Endodermal cell (in vitro differentiated cells): ENCODE results near the gene SFXN1. TPM values are rescaled to one million over a fixed set of nuclear protein-coding genes. Genes with fewer than 3 reads are reported as not detected.

Experiments used
- DNase-seq: peaks from one replicate; pipeline ENCODE4 v3.0.0-alpha.2; 2017
- H3K27ac ChIP-seq: 2 replicates; pipeline ENCODE4 v1.5.1; 2013; ENCODE audit warnings: mild to moderate bottlenecking, low read depth, low read length, moderate library complexity
- H3K27me3 ChIP-seq: 2 replicates; pipeline ENCODE4 v1.6.1; 2013; ENCODE audit warnings: mild to moderate bottlenecking, low read length, moderate library complexity; ENCODE audit not compliant: insufficient read depth, control insufficient read depth, poor library complexity, severe bottlenecking
- H3K36me3 ChIP-seq: 2 replicates; pipeline ENCODE4 v1.7.0; 2013; ENCODE audit warnings: mild to moderate bottlenecking, low read length, moderate library complexity; ENCODE audit not compliant: control insufficient read depth, insufficient read depth
- H3K4me1 ChIP-seq: one replicate; pipeline ENCODE4 v1.7.0; 2013; ENCODE audit warnings: low read length; ENCODE audit not compliant: control insufficient read depth, insufficient read depth
- H3K4me3 ChIP-seq: 2 replicates; pipeline ENCODE4 v1.5.1; 2013; ENCODE audit warnings: mild to moderate bottlenecking, low read length, moderate library complexity
- H3K9ac ChIP-seq: 2 replicates; pipeline ENCODE4 v1.6.1; 2013; ENCODE audit warnings: mild to moderate bottlenecking, low read length, moderate library complexity; ENCODE audit not compliant: poor library complexity, severe bottlenecking; ENCODE audit errors: extremely low read depth
- H3K9me3 ChIP-seq: 2 replicates; pipeline ENCODE4 v1.6.1; 2013; ENCODE audit warnings: mild to moderate bottlenecking, low read length, moderate library complexity; ENCODE audit not compliant: control insufficient read depth
- H3K27ac Mint-ChIP-seq: 2 replicates; pipeline ENCODE4 v1.8.0; 2020; ENCODE audit warnings: mixed read lengths
- H3K27me3 Mint-ChIP-seq: 2 replicates; pipeline ENCODE4 v1.8.0; 2021; ENCODE audit warnings: mild to moderate bottlenecking, mixed read lengths; ENCODE audit not compliant: insufficient read depth
- H3K36me3 Mint-ChIP-seq: 2 replicates; pipeline ENCODE4 v1.8.0; 2020; ENCODE audit warnings: low read depth, mixed read lengths
- H3K4me1 Mint-ChIP-seq: 2 replicates; pipeline ENCODE4 v1.8.0; 2020; ENCODE audit warnings: mixed read lengths
- H3K4me3 Mint-ChIP-seq: 2 replicates; pipeline ENCODE4 v1.8.0; 2020; ENCODE audit warnings: mild to moderate bottlenecking, moderate library complexity, mixed read lengths
- H3K9me3 Mint-ChIP-seq: 2 replicates; pipeline ENCODE4 v1.8.0; 2020; ENCODE audit warnings: mild to moderate bottlenecking, mixed read lengths
- CTCF ChIP-seq: fragments of 200-600 bp; sonication (generic); conservative IDR thresholded peaks from 2 replicates; pipeline ENCODE4 v1.5.0; 2021; ENCODE audit warnings: antibody characterized with exemption, mild to moderate bottlenecking
- WGBS, 2 experiments: methylation state at CpG; one replicate each; pipeline versions ENCODE4 v1.1.5 to v1.1.7; 2013; ENCODE audit warnings: missing lambda C conversion rate in 2 of 2, mixed read lengths in 1 of 2; ENCODE audit not compliant: insufficient coverage in 1 of 2, insufficient read length in 1 of 2; 5-methylcytosine and 5-hydroxymethylcytosine counted together
- total RNA-seq, 2 donors: library from RNA; stranded (reverse); fragmentation: NEBNext Ultra II Directional in 1 of 2; extraction: Animal tissue kit (Norgen Biotek cat#: 25700) in 1 of 2; gene quantifications; 2 replicates in 1 of 2; 3 replicates in 1 of 2; pipeline ENCODE4 v1.2.1, GENCODE V29; 2021

SFXN1 gene
- total RNA-seq, 2 donors from 2014 or later, result 122 to 154 TPM

GRCh38 chr5:175460126-175460525 lies 18.2 kb upstream of the SFXN1 start:
- Histone ChIP-seq H3K4me3 (no peak overlapping the region), H3K36me3 (no peaks in the 10 kb centered on the region), H3K4me1 (peaks cover 6% of the 10 kb centered on the region), H3K9me3 (no peaks in the 10 kb centered on the region), H3K27me3 (no peaks in the 10 kb centered on the region), H3K9ac (no peak overlapping the region), H3K27ac (no peak overlapping the region)
- Mint-ChIP-seq H3K4me3 (no peak overlapping the region), H3K9me3 (peaks cover 3% of the 10 kb centered on the region), H3K27me3 (peaks cover 3% of the 10 kb centered on the region), H3K27ac (no peak overlapping the region), H3K36me3 (no peaks in the 10 kb centered on the region), H3K4me1 (peaks cover 23% of the 10 kb centered on the region)
- no peak for DNase-seq
- 75 to 82% methylated on average over 5 to 7 of the region's 7 CpGs for WGBS, 2 experiments
- peak; percentile 74 for TF ChIP-seq CTCF

- 92 to 93% methylated on average over 2 of the region's 2 CpGs for WGBS, 2 experiments
Measured at GRCh38 chr5:175460552-175460951, 17.8 kb upstream of the SFXN1 start.

GRCh38 chr5:175461370-175461769 lies 17.0 kb upstream of the SFXN1 start:
- no peak overlapping the region for H3K4me3 Mint-ChIP-seq
- H3K4me1 Mint-ChIP-seq, result peaks cover 25% of the 10 kb centered on the region
- no peak overlapping the region for H3K27ac ChIP-seq
- H3K36me3 ChIP-seq, result no peaks in the 10 kb centered on the region
- peaks cover under 1% of the 10 kb centered on the region for H3K9me3 Mint-ChIP-seq
- no peak for DNase-seq
- H3K4me3 ChIP-seq, result no peak overlapping the region
- H3K27me3 ChIP-seq, result no peaks in the 10 kb centered on the region
- H3K9me3 ChIP-seq, result no peaks in the 10 kb centered on the region
- no peak overlapping the region for H3K27ac Mint-ChIP-seq
- H3K4me1 ChIP-seq, result peaks cover 6% of the 10 kb centered on the region
- WGBS, 2 experiments, result 92 to 94% methylated on average over 11 to 13 of the region's 13 CpGs
- peaks cover 3% of the 10 kb centered on the region for H3K27me3 Mint-ChIP-seq
- no peaks in the 10 kb centered on the region for H3K36me3 Mint-ChIP-seq
- H3K9ac ChIP-seq, result no peak overlapping the region
- TF ChIP-seq CTCF, result no peak

More at GRCh38 chr5:175460552-175460951, 17.8 kb upstream of the SFXN1 start:
- Histone ChIP-seq H3K27ac (no peak overlapping the region), H3K9me3 (no peaks in the 10 kb centered on the region), H3K4me1 (peaks cover 6% of the 10 kb centered on the region), H3K27me3 (no peaks in the 10 kb centered on the region), H3K36me3 (no peaks in the 10 kb centered on the region), H3K4me3 (no peak overlapping the region), H3K9ac (no peak overlapping the region)
- H3K36me3 Mint-ChIP-seq, result no peaks in the 10 kb centered on the region
- no peak for TF ChIP-seq CTCF
- H3K4me3 Mint-ChIP-seq, result no peak overlapping the region
- no peak overlapping the region for H3K27ac Mint-ChIP-seq
- no peak for DNase-seq
- peaks cover 3% of the 10 kb centered on the region for H3K27me3 Mint-ChIP-seq
- peaks cover 23% of the 10 kb centered on the region for H3K4me1 Mint-ChIP-seq
- peaks cover 3% of the 10 kb centered on the region for H3K9me3 Mint-ChIP-seq
